Activated CD8-positive, alpha-beta memory T cell treated with anti-CD3 and anti-CD28 coated beads, Interleukin-2, amount 10 ng/mL, durations not matched to agents 7 days and 5 days (primary cell): ENCODE measurements around the gene ASB18. TPM values are rescaled to one million over a fixed set of nuclear protein-coding genes. Genes with fewer than 3 reads are reported as not detected.

Experiments used
- ATAC-seq: fragments of 150-1000 bp; cut with Tn5 transposase; one replicate; pipeline ENCODE4 v1.10.0; 2021; ENCODE audit warnings: moderate library complexity
- CTCF ChIA-PET: fragments of 350-600 bp; sonication (Branson Sonifier 250); formaldehyde crosslinking; loops from one replicate; lab custom pipeline; 2021; ENCODE audit warnings: antibody characterized with exemption; lab: Charles Lee
- DNase-seq: peaks from one replicate; pipeline ENCODE4 v3.0.0-alpha.2; 2020
- H3K27ac Mint-ChIP-seq: one replicate; pipeline ENCODE4 v1.8.0; 2021; ENCODE audit warnings: mild to moderate bottlenecking, mixed read lengths
- H3K27me3 Mint-ChIP-seq: one replicate; pipeline ENCODE4 v1.8.0; 2021; ENCODE audit warnings: mixed read lengths
- H3K36me3 Mint-ChIP-seq: one replicate; pipeline ENCODE4 v1.8.0; 2021; ENCODE audit warnings: mild to moderate bottlenecking, mixed read lengths
- H3K4me1 Mint-ChIP-seq: one replicate; pipeline ENCODE4 v1.8.0; 2021; ENCODE audit warnings: mixed read lengths
- H3K4me3 Mint-ChIP-seq: one replicate; pipeline ENCODE4 v1.8.0; 2021; ENCODE audit warnings: mild to moderate bottlenecking, moderate library complexity, mixed read lengths
- H3K9me3 Mint-ChIP-seq: one replicate; pipeline ENCODE4 v1.8.0; 2022; ENCODE audit warnings: low read depth, mixed read lengths
- total RNA-seq, 2 experiments: library from RNA; stranded (reverse); gene quantifications; one replicate each; pipeline ENCODE4 v1.2.3, GENCODE V29; 2021

The ASB18 gene
- total RNA-seq, 2 experiments from 2014 or later: not detected

DNA sequence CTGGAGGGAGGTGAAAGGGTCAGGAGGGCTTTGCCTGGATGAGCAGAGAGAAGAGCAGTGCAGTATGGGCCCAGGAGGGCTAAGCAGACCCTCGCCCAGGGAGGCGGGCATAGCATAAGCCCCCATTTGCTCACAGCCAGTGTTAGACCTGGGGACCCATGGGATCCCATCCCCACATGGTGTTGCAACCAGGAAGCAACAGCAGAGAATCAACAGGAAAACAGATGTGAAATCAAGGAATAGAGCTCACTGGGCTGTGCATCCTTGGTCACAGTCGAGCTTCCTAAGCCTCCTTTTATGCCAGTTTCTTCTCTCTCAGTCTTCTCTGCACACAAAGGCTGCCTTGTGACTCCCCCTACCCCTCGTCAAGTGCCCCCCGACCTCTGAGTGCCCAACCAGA lies 19.9 kb downstream of the ASB18 start:
- CTCF ChIA-PET: no interaction called here
- H3K27ac Mint-ChIP-seq: no peak overlapping the region
- no peaks in the 10 kb centered on the region for H3K9me3 Mint-ChIP-seq
- ATAC-seq (no peak), DNase-seq (no peak)
- H3K4me1 Mint-ChIP-seq: no peaks in the 10 kb centered on the region
- H3K4me3 Mint-ChIP-seq: no peak overlapping the region
- no peaks in the 10 kb centered on the region for H3K36me3 Mint-ChIP-seq
- peaks cover 10% of the 10 kb centered on the region for H3K27me3 Mint-ChIP-seq

GRCh38 chr2:236242057-236242495 lies 22.1 kb downstream of the ASB18 start:
- peaks cover 2% of the 10 kb centered on the region for H3K4me1 Mint-ChIP-seq
- H3K27me3 Mint-ChIP-seq: peaks cover 22% of the 10 kb centered on the region
- H3K36me3 Mint-ChIP-seq: peaks cover 3% of the 10 kb centered on the region
- no peak for DNase-seq
- H3K9me3 Mint-ChIP-seq: peaks cover 3% of the 10 kb centered on the region
- H3K27ac Mint-ChIP-seq: no peak overlapping the region
- no peak for ATAC-seq
- CTCF ChIA-PET: no interaction called here
- no peak overlapping the region for H3K4me3 Mint-ChIP-seq

GRCh38 chr2:236241181-236242056 lies 22.8 kb downstream of the ASB18 start:
- Mint-ChIP-seq H3K4me3 (no peak overlapping the region), H3K27me3 (peaks cover 26% of the 10 kb centered on the region), H3K4me1 (peaks cover 2% of the 10 kb centered on the region), H3K36me3 (peaks cover 3% of the 10 kb centered on the region), H3K9me3 (peaks cover 3% of the 10 kb centered on the region), H3K27ac (no peak overlapping the region)
- ATAC-seq: no peak
- CTCF ChIA-PET: no interaction called here
- no peak for DNase-seq

GRCh38 chr2:236240228-236240990 lies 23.8 kb downstream of the ASB18 start:
- Mint-ChIP-seq H3K36me3 (peaks cover 3% of the 10 kb centered on the region), H3K4me3 (no peak overlapping the region), H3K9me3 (peaks cover 3% of the 10 kb centered on the region), H3K27ac (no peak overlapping the region), H3K4me1 (peaks cover 2% of the 10 kb centered on the region), H3K27me3 (peaks cover 35% of the 10 kb centered on the region)
- ATAC-seq (no peak), DNase-seq (no peak)
- CTCF ChIA-PET: no interaction called here

GRCh38 chr2:236239276-236240065 lies 24.7 kb downstream of the ASB18 start:
- H3K27me3 Mint-ChIP-seq: peaks cover 40% of the 10 kb centered on the region
- peaks cover 3% of the 10 kb centered on the region for H3K36me3 Mint-ChIP-seq
- H3K27ac Mint-ChIP-seq: no peak overlapping the region
- CTCF ChIA-PET: no interaction called here
- peaks cover 3% of the 10 kb centered on the region for H3K9me3 Mint-ChIP-seq
- DNase-seq: no peak
- no peak overlapping the region for H3K4me3 Mint-ChIP-seq
- peaks cover 2% of the 10 kb centered on the region for H3K4me1 Mint-ChIP-seq
- ATAC-seq: no peak

DNA sequence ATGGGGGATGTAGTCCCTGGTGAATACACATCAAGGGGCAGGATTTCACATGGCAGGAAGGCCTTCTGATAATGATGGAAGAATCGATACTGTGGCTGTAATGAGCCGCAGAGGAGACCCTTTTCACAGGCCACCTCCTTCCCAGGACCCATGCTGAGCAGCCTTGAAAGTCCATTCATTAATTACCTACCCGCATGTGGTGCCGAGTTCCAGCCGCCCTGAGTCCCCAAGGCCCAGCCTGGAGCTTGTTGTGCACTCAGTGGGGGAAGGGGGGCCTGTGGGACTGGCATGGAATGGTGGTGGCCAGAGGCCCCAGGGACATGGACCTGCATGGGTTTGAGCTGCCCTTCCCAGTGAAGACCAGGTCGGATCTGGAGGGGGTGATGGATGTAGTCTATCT lies 25.5 kb downstream of the ASB18 start:
- DNase-seq: no peak
- Mint-ChIP-seq H3K27ac (no peak overlapping the region), H3K27me3 (peaks cover 44% of the 10 kb centered on the region), H3K9me3 (peaks cover 3% of the 10 kb centered on the region), H3K4me1 (peaks cover 2% of the 10 kb centered on the region), H3K36me3 (peaks cover 3% of the 10 kb centered on the region), H3K4me3 (no peak overlapping the region)
- ATAC-seq: no peak
- CTCF ChIA-PET: no interaction called here

DNA sequence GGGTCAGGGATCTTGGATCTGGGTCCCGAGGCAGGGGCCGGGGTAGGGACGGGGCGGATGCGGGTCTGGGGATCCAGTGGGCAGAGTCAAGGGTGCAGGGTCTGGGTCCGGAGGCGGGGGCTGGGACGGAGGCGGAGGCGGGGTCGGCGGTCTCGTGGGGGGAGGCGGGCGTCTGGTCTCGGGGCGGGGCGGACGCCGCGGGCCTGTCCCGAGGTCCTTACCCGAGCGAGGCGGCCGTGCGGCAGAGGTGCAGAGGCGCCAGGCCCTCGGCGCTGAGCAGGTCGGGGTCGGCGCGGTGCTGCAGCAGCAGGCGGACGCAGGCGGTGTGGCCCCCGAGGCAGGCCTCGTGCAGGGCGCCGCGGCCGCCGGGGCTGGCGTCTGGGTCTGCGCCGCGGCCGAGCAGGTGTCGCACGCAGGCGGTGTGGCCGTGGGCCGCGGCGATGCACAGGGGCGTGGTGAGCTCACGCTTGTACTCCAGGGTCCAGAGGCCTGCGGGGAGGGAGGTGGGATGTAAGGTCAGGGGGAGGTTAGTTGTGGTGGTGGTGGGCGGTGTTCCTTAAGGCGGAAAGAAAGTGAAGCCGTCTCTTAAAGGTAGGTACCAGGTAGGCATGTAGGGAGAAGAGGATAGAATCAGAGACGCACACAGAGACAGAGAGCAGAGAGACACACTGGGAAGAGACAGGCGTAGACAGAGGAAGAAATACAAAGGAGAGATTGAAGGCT lies 26.6 kb downstream of the ASB18 start:
- no peak for DNase-seq
- CTCF ChIA-PET: no interaction called here
- no peak for ATAC-seq
- Mint-ChIP-seq H3K27me3 (peaks cover 44% of the 10 kb centered on the region), H3K4me3 (no peak overlapping the region), H3K9me3 (peaks cover 3% of the 10 kb centered on the region), H3K36me3 (peaks cover 3% of the 10 kb centered on the region), H3K4me1 (peaks cover 2% of the 10 kb centered on the region), H3K27ac (no peak overlapping the region)

- no peak for DNase-seq
- Mint-ChIP-seq H3K27me3 (peaks cover 44% of the 10 kb centered on the region), H3K4me3 (no peak overlapping the region), H3K36me3 (peaks cover 3% of the 10 kb centered on the region), H3K9me3 (peaks cover 6% of the 10 kb centered on the region), H3K4me1 (peaks cover 2% of the 10 kb centered on the region), H3K27ac (no peak overlapping the region)
- CTCF ChIA-PET: no interaction called here
- ATAC-seq: no peak
These were observed 27.4 kb downstream of the ASB18 start for GRCh38 chr2:236236559-236237452.

GRCh38 chr2:236229186-236229585 lies 35.0 kb downstream of the ASB18 start:
- Mint-ChIP-seq H3K27me3 (peaks cover under 1% of the 10 kb centered on the region), H3K36me3 (no peaks in the 10 kb centered on the region), H3K27ac (no peak overlapping the region), H3K9me3 (peaks cover 14% of the 10 kb centered on the region), H3K4me3 (no peak overlapping the region), H3K4me1 (no peaks in the 10 kb centered on the region)
- CTCF ChIA-PET: no interaction called here
- ATAC-seq (no peak), DNase-seq (no peak)

GRCh38 chr2:236223675-236224074 lies 40.5 kb downstream of the ASB18 start:
- no peaks in the 10 kb centered on the region for H3K36me3 Mint-ChIP-seq
- H3K9me3 Mint-ChIP-seq: no peaks in the 10 kb centered on the region
- CTCF ChIA-PET: interaction anchor here (0.8 kb wide), 1 partner anchor 442 kb away, joined by 3 read pairs; no protein-coding TSS in a partner anchor
- DNase-seq (no peak), ATAC-seq (no peak)
- H3K4me1 Mint-ChIP-seq: no peaks in the 10 kb centered on the region
- no peak overlapping the region for H3K27ac Mint-ChIP-seq
- no peaks in the 10 kb centered on the region for H3K27me3 Mint-ChIP-seq
- no peak overlapping the region for H3K4me3 Mint-ChIP-seq

- Mint-ChIP-seq H3K27ac (no peak overlapping the region), H3K27me3 (no peaks in the 10 kb centered on the region), H3K36me3 (no peaks in the 10 kb centered on the region), H3K9me3 (no peaks in the 10 kb centered on the region), H3K4me1 (no peaks in the 10 kb centered on the region), H3K4me3 (no peak overlapping the region)
- CTCF ChIA-PET: no interaction called here
- DNase-seq: no peak
- ATAC-seq: no peak
These were observed 42.4 kb downstream of the ASB18 start for GRCh38 chr2:236221798-236222197.

DNA sequence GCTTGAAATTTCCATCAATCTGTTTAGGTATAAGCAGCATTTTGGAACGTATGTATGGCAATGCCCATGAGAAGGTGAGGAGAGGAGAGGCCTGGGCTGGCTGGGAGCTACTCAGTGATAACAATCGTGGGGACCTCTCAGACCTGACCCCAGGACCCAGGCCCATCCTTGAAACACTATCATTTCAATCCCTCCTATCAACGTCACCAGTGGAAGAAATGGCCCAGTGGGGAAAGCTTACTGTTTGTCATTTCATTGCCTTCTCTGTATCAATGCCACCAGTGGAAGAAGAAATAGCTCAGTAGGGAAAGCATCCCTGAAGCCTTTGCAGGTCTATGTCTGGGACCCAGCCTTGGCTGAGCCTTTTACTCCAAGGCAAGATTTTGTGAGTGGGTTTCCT lies 44.8 kb downstream of the ASB18 start:
- DNase-seq (no peak), ATAC-seq (no peak)
- Mint-ChIP-seq H3K4me1 (no peaks in the 10 kb centered on the region), H3K9me3 (no peaks in the 10 kb centered on the region), H3K36me3 (no peaks in the 10 kb centered on the region), H3K4me3 (no peak overlapping the region), H3K27me3 (no peaks in the 10 kb centered on the region), H3K27ac (no peak overlapping the region)
- CTCF ChIA-PET: no interaction called here
